ENCODE data around the gene RANBP9. TPM values are rescaled to one million over a fixed set of nuclear protein-coding genes. Genes with fewer than 3 reads are reported as not detected.

The RANBP9 gene
- total and polyA plus RNA-seq, 9 of the 15 experiments (the other 6 are each of a cell fraction or from before 2014, with no cell fraction given), result 27.5 to 130 (median 61.5) TPM

DNA sequence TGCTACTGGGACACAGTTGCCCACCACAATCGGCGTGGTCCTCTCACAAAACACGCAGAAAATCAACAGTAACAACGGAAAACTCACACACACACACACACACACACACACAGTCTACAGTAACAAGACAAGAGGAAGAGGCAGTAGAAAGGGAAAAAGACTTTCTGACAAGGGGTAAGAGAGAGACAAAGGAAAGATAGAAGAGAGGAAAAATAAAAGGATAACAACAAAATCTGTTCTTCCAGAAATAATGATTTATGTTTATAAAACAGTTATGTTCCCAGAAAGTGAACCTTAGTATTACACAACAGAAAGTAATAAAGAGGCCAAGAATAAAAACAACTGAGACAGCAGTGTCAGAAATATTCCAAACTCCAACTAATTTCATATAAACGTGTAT, 2.9 kb downstream of the RANBP9 start:
- Histone ChIP-seq H3K9me1 (ENCODE audit: control insufficient read depth, insufficient read depth, low read length) (no peaks in the 10 kb centered on the region), H3K27ac (ENCODE audit: extremely low read depth, low read depth, low read length) (peak overlapping the region; percentile 85), H3K36me3 (ENCODE audit: control insufficient read depth, insufficient read depth, low read length) (peaks cover 26% of the 10 kb centered on the region; the same call in 2 of the 3 replicates), H3K4me3 (peak overlapping the region; percentile 84), H3K9ac (ENCODE audit: insufficient read depth in 1 of 2, low read depth in 2 of 2, low read length in 2 of 2) (peak overlapping the region in 1 of 2 experiments; percentile 77; a peak in 2 of 4 replicates), H3K4me1 (replicated peaks in 1 of 2; ENCODE audit: control insufficient read depth in 2 of 2, insufficient read depth in 2 of 2, low read length in 2 of 2) (peaks cover 23 to 30% of the 10 kb centered on the region in 2 experiments), H3K9me3 (replicated peaks; ENCODE audit: control insufficient read depth, insufficient read depth, low read depth, low read length) (no peaks in the 10 kb centered on the region), H3K79me2 (ENCODE audit: control insufficient read depth, insufficient read depth, low read length) (peaks cover 87% of the 10 kb centered on the region), H2AFZ (ENCODE audit: low read depth, low read length) (no peak overlapping the region), H3K4me2 (ENCODE audit: insufficient read depth, low read length) (peak overlapping the region; percentile 80), H3K27me3 (ENCODE audit: control insufficient read depth in 2 of 2, insufficient read depth in 2 of 2, low read length in 2 of 2) (no peaks in the 10 kb centered on the region), H4K20me1 (replicated peaks; ENCODE audit: control insufficient read depth, insufficient read depth, low read length) (peaks cover 23% of the 10 kb centered on the region; the same call in 1 of the 2 replicates)
- ChIA-PET POLR2A (interaction anchor here (1.1 to 4.1 kb wide), 8 partner anchors 8 to 93 kb away, joined by 3 to 31 read pairs (median 4); partner anchors contain the start of gene NOL7), CTCF (ENCODE audit: low intra/inter-chr PET ratio) (no interaction called here)
- FAIRE-seq (no peak), DNase-seq (ENCODE audit: extremely low read depth in 1 of 4, low spot score in 3 of 4) (peak in 1 of 4 experiments; percentile 23), ATAC-seq (no peak)
- no TSS peak for BruUV-seq (replicated peaks)
- intact Hi-C loops (cut with micrococcal nuclease) (no loop called here), in situ Hi-C loops (cut with MboI) (no loop called here)
- WGBS (ENCODE audit: insufficient coverage, low coverage, missing lambda C conversion rate), result under 1% methylated on average over 5 of the region's 5 CpGs
- TF ChIP-seq SIX5 (IDR thresholded peaks at IDR 0.05; ENCODE audit: borderline replicate concordance in 1 of 2, insufficient read depth in 1 of 2, low read depth in 1 of 2, low read length in 2 of 2) (no peak), POLR2B (IDR thresholded peaks at IDR 0.05; ENCODE audit: low read depth, partially characterized antibody) (no peak), FOXJ2 (tag; IDR thresholded peaks at IDR 0.05) (no peak), EHMT2 (IDR thresholded peaks at IDR 0.05) (0 out of 2 replicates have a peak, but pooled peaks have one; percentile 46), PCBP2 (IDR thresholded peaks at IDR 0.05; ENCODE audit: low read depth, low read length, poor library complexity, severe bottlenecking) (no peak), XRCC3 (IDR thresholded peaks at IDR 0.05) (no peak), ZNF695 (CRISPR knock-in tag; IDR thresholded peaks at IDR 0.05) (no peak), NFYB (IDR thresholded peaks at IDR 0.05; ENCODE audit: extremely low read depth, insufficient read length) (no peak), TBP (optimal IDR thresholded peaks at IDR 0.05; ENCODE audit: low read depth, low read length) (no peak), MEF2D (tag; conservative IDR thresholded peaks at IDR 0.05; ENCODE audit: low read depth) (no peak), ZNF444 (CRISPR knock-in tag; IDR thresholded peaks at IDR 0.05) (no peak), JUNB (CRISPR knock-in tag; conservative IDR thresholded peaks at IDR 0.05) (no peak), ZNF586 (CRISPR knock-in tag; conservative IDR thresholded peaks at IDR 0.05) (no peak)
- TF ChIP-seq, protein P1, sequence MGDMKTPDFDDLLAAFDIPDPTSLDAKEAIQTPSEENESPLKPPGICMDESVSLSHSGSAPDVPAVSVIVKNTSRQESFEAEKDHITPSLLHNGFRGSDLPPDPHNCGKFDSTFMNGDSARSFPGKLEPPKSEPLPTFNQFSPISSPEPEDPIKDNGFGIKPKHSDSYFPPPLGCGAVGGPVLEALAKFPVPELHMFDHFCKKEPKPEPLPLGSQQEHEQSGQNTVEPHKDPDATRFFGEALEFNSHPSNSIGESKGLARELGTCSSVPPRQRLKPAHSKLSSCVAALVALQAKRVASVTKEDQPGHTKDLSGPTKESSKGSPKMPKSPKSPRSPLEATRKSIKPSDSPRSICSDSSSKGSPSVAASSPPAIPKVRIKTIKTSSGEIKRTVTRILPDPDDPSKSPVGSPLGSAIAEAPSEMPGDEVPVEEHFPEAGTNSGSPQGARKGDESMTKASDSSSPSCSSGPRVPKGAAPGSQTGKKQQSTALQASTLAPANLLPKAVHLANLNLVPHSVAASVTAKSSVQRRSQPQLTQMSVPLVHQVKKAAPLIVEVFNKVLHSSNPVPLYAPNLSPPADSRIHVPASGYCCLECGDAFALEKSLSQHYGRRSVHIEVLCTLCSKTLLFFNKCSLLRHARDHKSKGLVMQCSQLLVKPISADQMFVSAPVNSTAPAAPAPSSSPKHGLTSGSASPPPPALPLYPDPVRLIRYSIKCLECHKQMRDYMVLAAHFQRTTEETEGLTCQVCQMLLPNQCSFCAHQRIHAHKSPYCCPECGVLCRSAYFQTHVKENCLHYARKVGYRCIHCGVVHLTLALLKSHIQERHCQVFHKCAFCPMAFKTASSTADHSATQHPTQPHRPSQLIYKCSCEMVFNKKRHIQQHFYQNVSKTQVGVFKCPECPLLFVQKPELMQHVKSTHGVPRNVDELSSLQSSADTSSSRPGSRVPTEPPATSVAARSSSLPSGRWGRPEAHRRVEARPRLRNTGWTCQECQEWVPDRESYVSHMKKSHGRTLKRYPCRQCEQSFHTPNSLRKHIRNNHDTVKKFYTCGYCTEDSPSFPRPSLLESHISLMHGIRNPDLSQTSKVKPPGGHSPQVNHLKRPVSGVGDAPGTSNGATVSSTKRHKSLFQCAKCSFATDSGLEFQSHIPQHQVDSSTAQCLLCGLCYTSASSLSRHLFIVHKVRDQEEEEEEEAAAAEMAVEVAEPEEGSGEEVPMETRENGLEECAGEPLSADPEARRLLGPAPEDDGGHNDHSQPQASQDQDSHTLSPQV (IDR thresholded peaks at IDR 0.05), result no peak
- TF ChIP-seq, protein P2, sequence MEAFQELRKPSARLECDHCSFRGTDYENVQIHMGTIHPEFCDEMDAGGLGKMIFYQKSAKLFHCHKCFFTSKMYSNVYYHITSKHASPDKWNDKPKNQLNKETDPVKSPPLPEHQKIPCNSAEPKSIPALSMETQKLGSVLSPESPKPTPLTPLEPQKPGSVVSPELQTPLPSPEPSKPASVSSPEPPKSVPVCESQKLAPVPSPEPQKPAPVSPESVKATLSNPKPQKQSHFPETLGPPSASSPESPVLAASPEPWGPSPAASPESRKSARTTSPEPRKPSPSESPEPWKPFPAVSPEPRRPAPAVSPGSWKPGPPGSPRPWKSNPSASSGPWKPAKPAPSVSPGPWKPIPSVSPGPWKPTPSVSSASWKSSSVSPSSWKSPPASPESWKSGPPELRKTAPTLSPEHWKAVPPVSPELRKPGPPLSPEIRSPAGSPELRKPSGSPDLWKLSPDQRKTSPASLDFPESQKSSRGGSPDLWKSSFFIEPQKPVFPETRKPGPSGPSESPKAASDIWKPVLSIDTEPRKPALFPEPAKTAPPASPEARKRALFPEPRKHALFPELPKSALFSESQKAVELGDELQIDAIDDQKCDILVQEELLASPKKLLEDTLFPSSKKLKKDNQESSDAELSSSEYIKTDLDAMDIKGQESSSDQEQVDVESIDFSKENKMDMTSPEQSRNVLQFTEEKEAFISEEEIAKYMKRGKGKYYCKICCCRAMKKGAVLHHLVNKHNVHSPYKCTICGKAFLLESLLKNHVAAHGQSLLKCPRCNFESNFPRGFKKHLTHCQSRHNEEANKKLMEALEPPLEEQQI (IDR thresholded peaks at IDR 0.05), result peak; percentile 34; the same call in 1 of the 2 replicates
- TF ChIP-seq, protein P3, sequence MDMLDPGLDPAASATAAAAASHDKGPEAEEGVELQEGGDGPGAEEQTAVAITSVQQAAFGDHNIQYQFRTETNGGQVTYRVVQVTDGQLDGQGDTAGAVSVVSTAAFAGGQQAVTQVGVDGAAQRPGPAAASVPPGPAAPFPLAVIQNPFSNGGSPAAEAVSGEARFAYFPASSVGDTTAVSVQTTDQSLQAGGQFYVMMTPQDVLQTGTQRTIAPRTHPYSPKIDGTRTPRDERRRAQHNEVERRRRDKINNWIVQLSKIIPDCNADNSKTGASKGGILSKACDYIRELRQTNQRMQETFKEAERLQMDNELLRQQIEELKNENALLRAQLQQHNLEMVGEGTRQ (CRISPR knock-in tag; IDR thresholded peaks at IDR 0.05), result no peak

Measured in K562 (cell line).